T1000 (cell line): ENCODE results near the gene DNAJC22.
"Not testable (repeated sequence)": the region's sequence is repeated elsewhere in the genome, so short reads cannot be mapped to it uniquely, and the experiment has no call there.

ENCODE experiments used
- DNase-seq: peaks from one replicate; lab custom pipeline; 2025; ENCODE audit warnings: mixed read lengths; lab: John Stamatoyannopoulos, UW

The DNAJC22 gene

GRCh38 chr12:49370539-49370938, 23.9 kb downstream of the DNAJC22 start:
- DNase-seq = no peak

- no peak for DNase-seq
These were observed 28.7 kb downstream of the DNAJC22 start for GRCh38 chr12:49375406-49375805.

GRCh38 chr12:49377386-49377785, 30.7 kb downstream of the DNAJC22 start:
- DNase-seq = no peak

GRCh38 chr12:49380184-49380583, 33.5 kb downstream of the DNAJC22 start:
- DNase-seq = not testable (repeated sequence)

GRCh38 chr12:49388682-49389386, 42.1 kb downstream of the DNAJC22 start:
- no peak for DNase-seq

- no peak for DNase-seq
These were observed 42.7 kb downstream of the DNAJC22 start for GRCh38 chr12:49389387-49389703.

GRCh38 chr12:49397000-49397399, 50.3 kb downstream of the DNAJC22 start:
- DNase-seq = no peak

GRCh38 chr12:49400304-49400703, 53.6 kb downstream of the DNAJC22 start:
- no peak for DNase-seq
